MCF 10A (cell line): ENCODE results near the gene FOXN3. TPM values are rescaled to one million over a fixed set of nuclear protein-coding genes. Genes with fewer than 3 reads are reported as not detected.

Experiments used
- BruUV-seq: library from RNA; stranded (reverse); fragments of 400-500 nt; replicated peaks from 2 replicates; lab custom pipeline; 2021; lab: Mats Ljungman, UMichigan
- CTCF ChIA-PET: fragments of 300-600 bp; sonication (Branson Sonifier 250); formaldehyde crosslinking; extraction: SDS; loops from one replicate; lab custom pipeline; 2021; ENCODE audit warnings: antibody characterized with exemption, inconsistent platforms; lab: Yijun Ruan, JAX
- POLR2A ChIA-PET: fragments of 300-600, 350-650 bp; sonication (Branson Sonifier 250); formaldehyde crosslinking; extraction: SDS; loops from one replicate; lab custom pipeline; 2020; ENCODE audit warnings: antibody characterized with exemption, inconsistent platforms; lab: Yijun Ruan, JAX
- DNase-seq: peaks from one replicate; pipeline ENCODE4 v3.0.0-alpha.2; 2018; ENCODE audit not compliant: unreplicated experiment
- H3K27ac Mint-ChIP-seq: one replicate; pipeline ENCODE4 v1.8.0; 2022; ENCODE audit warnings: mild to moderate bottlenecking, low read depth, mixed read lengths; ENCODE audit not compliant: unreplicated experiment
- H3K27me3 Mint-ChIP-seq: one replicate; pipeline ENCODE4 v1.8.0; 2022; ENCODE audit warnings: mixed read lengths; ENCODE audit not compliant: insufficient read depth, unreplicated experiment
- H3K36me3 Mint-ChIP-seq: one replicate; pipeline ENCODE4 v1.8.0; 2022; ENCODE audit warnings: mild to moderate bottlenecking, moderate library complexity, mixed read lengths; ENCODE audit not compliant: insufficient read depth, unreplicated experiment
- H3K4me1 Mint-ChIP-seq: one replicate; pipeline ENCODE4 v1.8.0; 2022; ENCODE audit warnings: mixed read lengths; ENCODE audit not compliant: insufficient read depth, unreplicated experiment
- H3K4me3 Mint-ChIP-seq: one replicate; pipeline ENCODE4 v1.8.0; 2022; ENCODE audit warnings: mild to moderate bottlenecking, moderate library complexity, mixed read lengths; ENCODE audit not compliant: unreplicated experiment
- H3K9me3 Mint-ChIP-seq: one replicate; pipeline ENCODE4 v1.8.0; 2022; ENCODE audit warnings: mixed read lengths; ENCODE audit not compliant: unreplicated experiment
- intact Hi-C: fragments of 100-400 bp; cut with micrococcal nuclease; formaldehyde crosslinking; loops from 2 replicates; pipeline ENCODE4 v1.14.1; 2022
- total RNA-seq: library from RNA; stranded (reverse); gene quantifications from 2 replicates; pipeline ENCODE4 v1.2.3, GENCODE V29; 2022
- TF ChIP-seq, protein P1 (sequence below): fragments of 200-600 bp; IDR thresholded peaks from one replicate; pipeline ENCODE4 v1.8.0; 2022; ENCODE audit warnings: antibody characterized with exemption, mild to moderate bottlenecking; ENCODE audit not compliant: unreplicated experiment

Gene FOXN3
- total RNA-seq, 1 experiment from 2014 or later, result 27.1 TPM

GRCh38 chr14:89302396-89302950, 114.6 kb downstream of the FOXN3 start:
- CTCF ChIA-PET, result no interaction called here
- POLR2A ChIA-PET, result no interaction called here
- no TSS peak for BruUV-seq
- H3K27ac Mint-ChIP-seq, result no peak overlapping the region
- no peak overlapping the region for H3K4me3 Mint-ChIP-seq
- DNase-seq, result no peak
- TF ChIP-seq, protein P1, sequence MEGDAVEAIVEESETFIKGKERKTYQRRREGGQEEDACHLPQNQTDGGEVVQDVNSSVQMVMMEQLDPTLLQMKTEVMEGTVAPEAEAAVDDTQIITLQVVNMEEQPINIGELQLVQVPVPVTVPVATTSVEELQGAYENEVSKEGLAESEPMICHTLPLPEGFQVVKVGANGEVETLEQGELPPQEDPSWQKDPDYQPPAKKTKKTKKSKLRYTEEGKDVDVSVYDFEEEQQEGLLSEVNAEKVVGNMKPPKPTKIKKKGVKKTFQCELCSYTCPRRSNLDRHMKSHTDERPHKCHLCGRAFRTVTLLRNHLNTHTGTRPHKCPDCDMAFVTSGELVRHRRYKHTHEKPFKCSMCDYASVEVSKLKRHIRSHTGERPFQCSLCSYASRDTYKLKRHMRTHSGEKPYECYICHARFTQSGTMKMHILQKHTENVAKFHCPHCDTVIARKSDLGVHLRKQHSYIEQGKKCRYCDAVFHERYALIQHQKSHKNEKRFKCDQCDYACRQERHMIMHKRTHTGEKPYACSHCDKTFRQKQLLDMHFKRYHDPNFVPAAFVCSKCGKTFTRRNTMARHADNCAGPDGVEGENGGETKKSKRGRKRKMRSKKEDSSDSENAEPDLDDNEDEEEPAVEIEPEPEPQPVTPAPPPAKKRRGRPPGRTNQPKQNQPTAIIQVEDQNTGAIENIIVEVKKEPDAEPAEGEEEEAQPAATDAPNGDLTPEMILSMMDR, result no peak
- H3K36me3 Mint-ChIP-seq, result peaks cover 6% of the 10 kb centered on the region
- H3K9me3 Mint-ChIP-seq, result no peaks in the 10 kb centered on the region
- intact Hi-C loops, result no loop called here
- H3K4me1 Mint-ChIP-seq, result peaks cover 15% of the 10 kb centered on the region
- no peaks in the 10 kb centered on the region for H3K27me3 Mint-ChIP-seq

GRCh38 chr14:89299587-89299986, 117.4 kb downstream of the FOXN3 start:
- Mint-ChIP-seq H3K36me3 (peaks cover 6% of the 10 kb centered on the region), H3K9me3 (no peaks in the 10 kb centered on the region), H3K4me3 (no peak overlapping the region), H3K27ac (no peak overlapping the region), H3K27me3 (no peaks in the 10 kb centered on the region), H3K4me1 (peaks cover 15% of the 10 kb centered on the region)
- DNase-seq, result no peak
- ChIA-PET CTCF (no interaction called here), POLR2A (no interaction called here)
- TF ChIP-seq, protein P1, result no peak
- intact Hi-C loops, result no loop called here
- no TSS peak for BruUV-seq

DNA sequence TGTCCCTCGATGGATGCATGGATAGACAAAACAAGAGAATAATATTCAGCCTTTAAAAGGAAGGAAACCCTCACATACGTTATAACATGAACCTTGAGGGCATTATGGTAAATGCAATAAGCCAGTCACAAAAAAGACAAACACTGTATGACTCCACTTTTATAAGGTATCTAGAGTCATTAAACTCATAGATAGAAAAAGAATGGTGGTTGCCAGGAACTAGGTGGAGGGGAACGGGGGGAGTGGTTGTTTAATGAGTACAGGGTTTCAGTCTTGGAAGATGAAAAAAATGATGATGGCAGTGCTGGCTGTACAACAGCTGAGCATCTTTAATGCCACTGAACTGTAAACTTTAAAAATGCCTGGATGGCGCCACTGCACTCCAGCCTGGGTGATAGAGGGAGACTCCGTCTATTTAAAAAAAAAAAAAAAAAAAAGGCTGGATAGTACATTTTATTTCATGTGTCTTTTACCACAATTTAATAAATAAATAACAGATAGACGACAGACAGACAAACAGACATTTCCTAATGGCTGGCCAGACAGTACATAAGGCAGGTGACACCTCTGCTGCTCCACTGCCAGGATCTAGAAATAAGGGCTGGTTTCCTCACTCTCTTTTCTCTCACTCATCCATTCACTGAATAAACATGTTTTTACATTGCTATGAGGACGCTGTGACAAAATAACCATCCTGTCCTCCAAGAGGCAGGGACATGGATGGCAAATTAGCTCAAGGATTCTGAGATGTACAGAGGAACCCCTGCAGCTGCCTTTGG, 118.8 kb downstream of the FOXN3 start:
- DNase-seq, result no peak
- Mint-ChIP-seq H3K36me3 (peaks cover 6% of the 10 kb centered on the region), H3K9me3 (no peaks in the 10 kb centered on the region), H3K4me3 (no peak overlapping the region), H3K4me1 (peaks cover 4% of the 10 kb centered on the region), H3K27ac (no peak overlapping the region), H3K27me3 (no peaks in the 10 kb centered on the region)
- TF ChIP-seq, protein P1, result no peak
- POLR2A ChIA-PET, result no interaction called here
- CTCF ChIA-PET, result interaction anchor here (1.2 kb wide), 1 partner anchor 55 kb away, joined by 4 read pairs; no protein-coding TSS in a partner anchor
- intact Hi-C loops, result no loop called here
- BruUV-seq, result no TSS peak

- CTCF ChIA-PET, result interaction anchor here (0.6 kb wide), 1 partner anchor 8 kb away, joined by 3 read pairs; no protein-coding TSS in a partner anchor
- no peaks in the 10 kb centered on the region for H3K4me1 Mint-ChIP-seq
Measured at GRCh38 chr14:89296281-89296745, 120.7 kb downstream of the FOXN3 start.

More at GRCh38 chr14:89296281-89296745, 120.7 kb downstream of the FOXN3 start:
- BruUV-seq, result no TSS peak
- H3K36me3 Mint-ChIP-seq, result peaks cover 6% of the 10 kb centered on the region
- no peak for DNase-seq
- no peaks in the 10 kb centered on the region for H3K9me3 Mint-ChIP-seq
- H3K27ac Mint-ChIP-seq, result no peak overlapping the region
- TF ChIP-seq, protein P1, result no peak
- H3K27me3 Mint-ChIP-seq, result no peaks in the 10 kb centered on the region
- H3K4me3 Mint-ChIP-seq, result no peak overlapping the region
- POLR2A ChIA-PET, result no interaction called here
- intact Hi-C loops, result no loop called here
